Measurements from ENCODE around the gene NADSYN1.

NADSYN1 gene

DNA sequence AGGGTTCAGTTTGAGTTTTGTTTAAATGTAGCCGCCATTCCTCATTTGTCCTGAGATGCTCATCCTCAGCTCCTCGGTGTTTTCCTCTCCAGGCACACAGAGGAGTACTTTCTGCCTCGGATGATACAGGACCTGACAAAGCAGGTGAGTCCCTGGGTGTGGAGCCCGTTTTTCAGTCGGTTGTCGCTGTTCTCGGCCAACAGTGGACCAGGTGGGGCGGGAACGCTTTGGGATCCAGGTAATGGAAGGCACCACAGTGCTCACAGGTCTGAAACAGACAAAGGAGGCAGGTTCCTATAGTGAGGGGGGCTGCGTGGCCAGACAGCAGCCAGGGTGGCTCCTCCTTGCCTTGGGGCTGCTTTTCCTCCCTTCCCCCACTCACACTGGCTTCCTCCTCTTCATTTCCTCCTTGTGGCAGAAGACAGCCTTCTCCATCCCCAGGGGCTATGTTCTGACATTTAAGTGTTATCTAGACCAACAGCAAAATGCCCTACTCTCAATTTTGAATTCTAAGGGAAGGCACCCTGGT is 19.4 kb downstream of the NADSYN1 start:
- no peaks in the 10 kb centered on the region for H3K27me3 ChIP-seq
- TF ChIP-seq, protein P1, sequence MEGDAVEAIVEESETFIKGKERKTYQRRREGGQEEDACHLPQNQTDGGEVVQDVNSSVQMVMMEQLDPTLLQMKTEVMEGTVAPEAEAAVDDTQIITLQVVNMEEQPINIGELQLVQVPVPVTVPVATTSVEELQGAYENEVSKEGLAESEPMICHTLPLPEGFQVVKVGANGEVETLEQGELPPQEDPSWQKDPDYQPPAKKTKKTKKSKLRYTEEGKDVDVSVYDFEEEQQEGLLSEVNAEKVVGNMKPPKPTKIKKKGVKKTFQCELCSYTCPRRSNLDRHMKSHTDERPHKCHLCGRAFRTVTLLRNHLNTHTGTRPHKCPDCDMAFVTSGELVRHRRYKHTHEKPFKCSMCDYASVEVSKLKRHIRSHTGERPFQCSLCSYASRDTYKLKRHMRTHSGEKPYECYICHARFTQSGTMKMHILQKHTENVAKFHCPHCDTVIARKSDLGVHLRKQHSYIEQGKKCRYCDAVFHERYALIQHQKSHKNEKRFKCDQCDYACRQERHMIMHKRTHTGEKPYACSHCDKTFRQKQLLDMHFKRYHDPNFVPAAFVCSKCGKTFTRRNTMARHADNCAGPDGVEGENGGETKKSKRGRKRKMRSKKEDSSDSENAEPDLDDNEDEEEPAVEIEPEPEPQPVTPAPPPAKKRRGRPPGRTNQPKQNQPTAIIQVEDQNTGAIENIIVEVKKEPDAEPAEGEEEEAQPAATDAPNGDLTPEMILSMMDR (IDR thresholded peaks at IDR 0.05; ENCODE audit: low read depth, low read length) = no peak
- H3K9me3 ChIP-seq = no peaks in the 10 kb centered on the region
- no peaks in the 10 kb centered on the region for H3K4me1 ChIP-seq
- H3K36me3 ChIP-seq = no peaks in the 10 kb centered on the region
- DNase-seq = no peak
- no peak overlapping the region for H3K4me3 ChIP-seq (ENCODE audit: low read depth, low read length)

DNA sequence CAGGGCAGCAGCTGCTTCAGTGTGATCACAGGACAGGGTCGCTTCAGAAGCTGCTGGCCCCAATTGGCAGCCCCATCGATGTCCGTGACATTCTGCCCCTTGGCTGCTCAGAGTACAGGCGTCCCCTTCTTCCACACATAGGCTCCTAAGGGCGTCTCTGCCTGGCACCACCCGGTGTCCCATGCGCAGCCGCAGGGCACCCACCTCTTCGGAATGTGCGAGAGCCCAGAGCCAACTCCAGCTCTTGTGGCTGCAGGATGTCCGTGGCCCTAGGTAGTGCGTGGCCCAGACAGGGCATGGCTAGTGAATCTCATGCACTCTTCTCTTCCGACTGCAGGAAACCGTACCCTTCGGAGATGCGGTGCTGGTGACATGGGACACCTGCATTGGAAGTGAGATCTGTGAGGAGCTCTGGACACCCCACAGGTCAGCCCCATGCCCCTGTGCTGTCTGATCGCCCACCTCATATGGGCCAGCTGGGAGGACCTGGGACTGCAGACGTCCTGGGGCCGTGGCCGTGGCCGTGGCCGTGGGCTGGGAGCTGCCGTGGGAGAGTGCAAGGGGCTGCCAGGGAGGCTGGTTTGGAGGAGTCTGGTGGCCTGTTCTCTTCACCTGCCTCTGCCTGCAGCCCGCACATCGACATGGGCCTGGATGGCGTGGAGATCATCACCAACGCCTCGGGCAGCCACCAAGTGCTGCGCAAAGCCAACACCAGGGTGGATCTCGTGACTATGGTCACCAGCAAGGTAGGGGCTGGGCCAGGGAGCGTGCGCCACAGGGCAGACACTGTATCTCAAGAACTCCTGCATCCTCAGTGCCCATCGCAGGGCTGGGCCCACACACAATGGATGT is 20.2 kb downstream of the NADSYN1 start:
- Histone ChIP-seq H3K4me1 (no peaks in the 10 kb centered on the region), H3K27me3 (no peaks in the 10 kb centered on the region), H3K4me3 (ENCODE audit: low read depth, low read length) (no peak overlapping the region), H3K36me3 (no peaks in the 10 kb centered on the region), H3K9me3 (no peaks in the 10 kb centered on the region)
- no peak for DNase-seq
- TF ChIP-seq, protein P1 (IDR thresholded peaks at IDR 0.05; ENCODE audit: low read depth, low read length) = no peak

DNA sequence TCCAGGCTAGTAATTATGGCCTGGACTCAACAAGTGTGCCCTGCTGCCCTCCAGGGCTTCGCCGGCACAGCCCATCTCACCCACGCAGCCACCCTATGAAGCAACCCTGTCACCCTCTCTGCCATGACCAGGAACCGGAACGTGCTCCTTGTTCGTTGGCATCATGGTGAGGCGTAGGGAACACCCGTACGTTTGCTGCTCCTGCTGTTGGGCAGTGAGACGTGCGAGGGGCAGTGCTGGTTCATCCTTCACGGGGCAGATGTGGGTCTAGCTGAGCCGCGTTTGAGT is 20.7 kb downstream of the NADSYN1 start:
- no peaks in the 10 kb centered on the region for H3K36me3 ChIP-seq
- TF ChIP-seq, protein P1 (IDR thresholded peaks at IDR 0.05; ENCODE audit: low read depth, low read length) = no peak
- no peaks in the 10 kb centered on the region for H3K4me1 ChIP-seq

DNA sequence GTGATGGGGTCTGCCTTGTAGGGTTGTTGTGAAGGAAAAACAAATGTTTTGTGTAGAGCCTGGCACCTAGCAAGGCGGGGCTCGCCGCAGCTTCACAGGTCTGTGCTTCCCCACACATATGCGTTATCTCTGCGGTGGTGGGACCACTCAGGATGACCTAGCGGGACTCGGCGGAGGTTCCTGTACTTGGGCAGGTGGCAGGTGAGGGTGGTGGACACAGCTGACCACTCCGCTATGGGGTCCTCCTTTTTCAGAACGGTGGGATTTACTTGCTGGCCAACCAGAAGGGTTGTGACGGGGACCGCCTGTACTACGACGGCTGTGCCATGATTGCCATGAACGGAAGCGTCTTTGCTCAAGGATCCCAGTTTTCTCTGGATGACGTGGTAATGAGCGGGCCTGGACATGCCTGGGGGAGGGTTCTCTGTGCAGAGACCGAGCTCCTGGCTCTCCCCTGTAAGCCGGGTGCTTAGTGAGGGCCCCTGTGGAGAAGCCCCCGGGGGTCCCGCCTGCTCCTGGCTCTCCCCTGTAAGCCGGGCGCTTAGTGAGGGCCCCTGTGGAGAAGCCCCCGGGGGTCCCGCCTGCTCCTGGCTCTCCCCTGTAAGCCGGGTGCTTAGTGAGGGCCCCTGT is 21.3 kb downstream of the NADSYN1 start:
- DNase-seq = no peak
- Histone ChIP-seq H3K27me3 (no peaks in the 10 kb centered on the region), H3K36me3 (no peaks in the 10 kb centered on the region), H3K9me3 (no peaks in the 10 kb centered on the region), H3K4me3 (ENCODE audit: low read depth, low read length) (no peak overlapping the region), H3K4me1 (no peaks in the 10 kb centered on the region)
- TF ChIP-seq, protein P1 (IDR thresholded peaks at IDR 0.05; ENCODE audit: low read depth, low read length) = no peak

More for the DNA sequence above, 20.7 kb downstream of the NADSYN1 start:
- no peak overlapping the region for H3K4me3 ChIP-seq (ENCODE audit: low read depth, low read length)
- H3K9me3 ChIP-seq = no peaks in the 10 kb centered on the region
- H3K27me3 ChIP-seq = no peaks in the 10 kb centered on the region
- DNase-seq = no peak

DNA sequence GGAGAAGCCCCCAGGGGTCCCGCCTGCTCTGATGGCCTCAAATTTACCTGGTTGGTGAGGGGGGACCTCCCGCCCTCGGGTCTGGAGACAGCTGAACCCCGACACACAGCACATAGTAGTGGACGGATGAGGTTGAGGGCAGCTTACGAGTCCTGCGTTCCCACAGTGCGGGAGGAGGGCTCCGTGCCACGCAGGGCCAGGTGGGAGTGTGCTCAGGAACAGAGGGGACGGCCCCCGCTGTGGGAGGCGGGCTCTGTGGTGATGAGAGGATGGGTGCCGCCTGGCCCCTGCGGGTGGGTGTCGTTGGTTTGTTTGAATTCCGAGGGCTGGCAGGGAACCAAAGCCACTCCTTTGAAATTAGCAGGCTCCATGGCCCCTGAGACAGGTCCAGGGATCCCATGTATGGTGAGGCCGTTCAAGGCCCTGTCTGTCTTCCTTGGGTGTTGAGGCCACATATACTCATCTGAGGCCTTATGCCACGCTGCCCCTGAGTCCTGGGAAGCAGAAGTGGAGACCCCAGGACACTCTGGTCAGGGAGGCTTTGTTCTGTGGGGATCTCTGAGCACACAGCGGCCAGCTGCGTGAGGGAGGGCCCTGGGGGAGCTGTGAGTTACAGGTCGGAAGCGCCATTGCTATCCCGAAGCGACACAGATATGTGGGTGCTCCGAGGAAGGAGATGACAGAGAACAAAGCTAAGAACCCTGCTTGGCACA is 21.9 kb downstream of the NADSYN1 start:
- H3K27me3 ChIP-seq = no peaks in the 10 kb centered on the region
- H3K9me3 ChIP-seq = no peaks in the 10 kb centered on the region
- no peaks in the 10 kb centered on the region for H3K36me3 ChIP-seq
- no peaks in the 10 kb centered on the region for H3K4me1 ChIP-seq
- TF ChIP-seq, protein P1 (IDR thresholded peaks at IDR 0.05; ENCODE audit: low read depth, low read length) = no peak
- no peak overlapping the region for H3K4me3 ChIP-seq (ENCODE audit: low read depth, low read length)
- DNase-seq = no peak

Data from BE2C (cell line).